ENCODE measurements around the gene ADAR. TPM values are rescaled to one million over a fixed set of nuclear protein-coding genes. Genes with fewer than 3 reads are reported as not detected.

The ADAR gene
- total and polyA plus RNA-seq, 4 donors, result 27.1 to 141 (median 107) TPM

GRCh38 chr1:154559466-154560044 is 48.4 kb downstream of the ADAR start:
- 11% methylated on average over 13 of the region's 13 CpGs for whole genome bisulfite sequencing, 2 donors
- peak; percentile 97 for TF ChIP-seq CTCF (IDR thresholded peaks at IDR 0.05; ENCODE audit: control extremely low read depth, extremely low read depth)
- Histone ChIP-seq H3K9me3 (ENCODE audit: control insufficient read depth in 4 of 4, insufficient read depth in 3 of 4, low read length in 3 of 4) (no peaks in the 10 kb centered on the region), H3K9ac (ENCODE audit: insufficient read depth in 1 of 2, low read length in 2 of 2) (peak overlapping the region in 1 of 2 donors; percentile 71), H3K4me3 (peak overlapping the region; percentile 43), H3K27me3 (ENCODE audit: control insufficient read depth in 3 of 3, insufficient read depth in 3 of 3, low read length in 2 of 3) (no peaks in the 10 kb centered on the region), H3K4me1 (ENCODE audit: control insufficient read depth in 5 of 5, insufficient read depth in 5 of 5, low read length in 5 of 5) (peaks cover 10 to 24% (median 17%) of the 10 kb centered on the region in 5 donors), H3K27ac (ENCODE audit: low read depth in 1 of 2, low read length in 1 of 2) (peak overlapping the region; percentile 83 to 90), H3K36me3 (ENCODE audit: control insufficient read depth in 4 of 4, insufficient read depth in 4 of 4, low read length in 4 of 4) (peaks cover 10 to 17% (median 12%) of the 10 kb centered on the region in 4 donors)
- peak; percentile 92 to 95 (median 94) for DNase-seq
- peak; percentile 67 for ATAC-seq (ENCODE audit: insufficient read depth, low FRiP score)

GRCh38 chr1:154558720-154559465 is 49.1 kb downstream of the ADAR start:
- ATAC-seq (ENCODE audit: insufficient read depth, low FRiP score) (peak; percentile 93), DNase-seq (peak; percentile 99)
- Histone ChIP-seq H3K9ac (ENCODE audit: insufficient read depth in 1 of 2, low read length in 2 of 2) (peak overlapping the region in 1 of 2 donors; percentile 71), H3K4me3 (peak overlapping the region; percentile 43), H3K27ac (ENCODE audit: low read depth in 1 of 2, low read length in 1 of 2) (peak overlapping the region; percentile 83 to 90), H3K4me1 (ENCODE audit: control insufficient read depth in 5 of 5, insufficient read depth in 5 of 5, low read length in 5 of 5) (peaks cover 10 to 24% (median 17%) of the 10 kb centered on the region in 5 donors), H3K9me3 (ENCODE audit: control insufficient read depth in 4 of 4, insufficient read depth in 3 of 4, low read length in 3 of 4) (no peaks in the 10 kb centered on the region), H3K36me3 (ENCODE audit: control insufficient read depth in 4 of 4, insufficient read depth in 4 of 4, low read length in 4 of 4) (peaks cover 11 to 20% (median 18%) of the 10 kb centered on the region in 4 donors), H3K27me3 (ENCODE audit: control insufficient read depth in 3 of 3, insufficient read depth in 3 of 3, low read length in 2 of 3) (no peaks in the 10 kb centered on the region)
- 1% methylated on average over 44 to 57 of the region's 57 CpGs for WGBS, 2 donors
- no peak for TF ChIP-seq CTCF (IDR thresholded peaks at IDR 0.05; ENCODE audit: control extremely low read depth, extremely low read depth)

- peaks cover 15 to 27% (median 25%) of the 10 kb centered on the region in 4 donors for H3K36me3 ChIP-seq (ENCODE audit: control insufficient read depth in 4 of 4, insufficient read depth in 4 of 4, low read length in 4 of 4)
- 0 to 1% methylated on average over 42 to 69 of the region's 69 CpGs for WGBS, 2 donors
- peak within 1 kb of the TSS; percentile 83 to 90 for H3K27ac ChIP-seq (ENCODE audit: low read depth in 1 of 2, low read length in 1 of 2)
- H3K9me3 ChIP-seq (ENCODE audit: control insufficient read depth in 4 of 4, insufficient read depth in 3 of 4, low read length in 3 of 4), result no peaks in the 10 kb centered on the region
- no peak for ATAC-seq (ENCODE audit: insufficient read depth, low FRiP score)
- peak in 2 of 3 donors; percentile 33 to 45 for DNase-seq
- H3K9ac ChIP-seq (ENCODE audit: insufficient read depth in 1 of 2, low read length in 2 of 2), result peak within 1 kb of the TSS; percentile 60 to 83
- peak within 1 kb of the TSS; percentile 75 for H3K4me3 ChIP-seq
- H3K27me3 ChIP-seq (ENCODE audit: control insufficient read depth in 3 of 3, insufficient read depth in 3 of 3, low read length in 2 of 3), result no peaks in the 10 kb centered on the region
- peaks cover 10 to 24% (median 17%) of the 10 kb centered on the region in 5 donors for H3K4me1 ChIP-seq (ENCODE audit: control insufficient read depth in 5 of 5, insufficient read depth in 5 of 5, low read length in 5 of 5)
- no peak for TF ChIP-seq CTCF (IDR thresholded peaks at IDR 0.05; ENCODE audit: control extremely low read depth, extremely low read depth)
Observed at GRCh38 chr1:154557939-154558719, 49.9 kb downstream of the ADAR start, which contains the start of gene UBE2Q1. UBE2Q1 (minus strand) TSS chr1:154558662; CDS start chr1:154558553, 109 bp downstream.

All from lung (tissue), 12 donors.